Measurements from ENCODE around the gene POU4F1.
"Not testable (repeated sequence)": the region's sequence is repeated elsewhere in the genome, so short reads cannot be mapped to it uniquely, and the experiment has no call there.

The POU4F1 gene, protein sequence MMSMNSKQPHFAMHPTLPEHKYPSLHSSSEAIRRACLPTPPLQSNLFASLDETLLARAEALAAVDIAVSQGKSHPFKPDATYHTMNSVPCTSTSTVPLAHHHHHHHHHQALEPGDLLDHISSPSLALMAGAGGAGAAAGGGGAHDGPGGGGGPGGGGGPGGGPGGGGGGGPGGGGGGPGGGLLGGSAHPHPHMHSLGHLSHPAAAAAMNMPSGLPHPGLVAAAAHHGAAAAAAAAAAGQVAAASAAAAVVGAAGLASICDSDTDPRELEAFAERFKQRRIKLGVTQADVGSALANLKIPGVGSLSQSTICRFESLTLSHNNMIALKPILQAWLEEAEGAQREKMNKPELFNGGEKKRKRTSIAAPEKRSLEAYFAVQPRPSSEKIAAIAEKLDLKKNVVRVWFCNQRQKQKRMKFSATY

DNA sequence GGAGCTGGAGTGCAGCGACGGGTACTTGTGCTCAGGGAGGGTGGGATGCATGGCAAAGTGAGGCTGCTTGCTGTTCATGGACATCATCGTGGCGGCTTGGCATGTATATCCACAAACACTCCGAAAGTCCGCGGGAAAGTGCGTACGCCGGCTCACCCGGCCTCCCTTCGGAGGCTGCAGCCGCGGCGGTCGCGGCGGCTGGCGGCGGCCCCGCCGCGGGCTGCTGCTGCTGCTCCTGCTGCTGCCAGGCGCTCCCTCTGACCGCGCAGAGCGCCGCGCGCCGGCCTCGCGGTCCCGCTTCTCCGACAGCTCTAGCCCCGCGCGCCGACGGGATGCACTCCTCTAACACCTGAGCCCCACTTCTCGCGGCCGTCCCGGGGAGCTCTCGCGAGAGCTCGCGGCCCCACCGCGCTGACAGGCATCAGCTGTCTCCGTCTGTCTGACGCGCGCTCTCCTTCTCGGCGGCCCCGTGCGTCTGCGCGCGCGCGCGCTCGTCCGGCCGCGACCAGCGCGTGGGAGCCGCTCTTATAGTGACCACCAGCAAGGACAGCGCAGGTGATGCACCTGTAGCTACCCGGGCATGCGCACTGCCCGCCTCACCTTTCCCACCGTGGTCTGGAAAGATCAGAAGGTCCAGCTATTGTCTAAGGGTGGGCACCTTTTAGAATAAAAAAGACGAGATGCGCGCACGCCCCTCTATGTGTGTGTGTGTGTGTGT, at the start of gene POU4F1:
POU4F1 (minus strand) TSS at position 313 of the 718 bp plus-strand sequence; CDS start at position 87, 226 bp downstream.
- DNase-seq: peak; percentile 65

DNA sequence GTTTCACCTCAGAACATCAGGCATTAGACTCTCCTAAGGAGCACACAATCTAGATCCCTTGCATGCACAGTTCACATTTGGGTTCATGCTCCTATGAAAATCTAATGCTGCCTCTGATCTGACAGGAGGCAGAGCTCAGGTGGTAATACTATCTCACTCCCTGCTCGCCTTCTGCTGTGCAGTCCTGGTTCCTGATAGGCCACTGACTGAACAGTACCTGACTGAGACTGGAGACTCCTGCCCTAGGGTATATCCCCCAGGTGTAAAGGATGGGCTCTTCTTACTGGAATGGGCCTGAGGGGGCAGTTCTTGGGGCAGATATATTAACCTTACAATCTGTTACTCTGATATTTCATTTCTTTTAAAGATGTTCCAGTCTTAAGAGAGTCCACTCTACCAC, 49.3 kb upstream of the POU4F1 start:
- DNase-seq: no peak

DNA sequence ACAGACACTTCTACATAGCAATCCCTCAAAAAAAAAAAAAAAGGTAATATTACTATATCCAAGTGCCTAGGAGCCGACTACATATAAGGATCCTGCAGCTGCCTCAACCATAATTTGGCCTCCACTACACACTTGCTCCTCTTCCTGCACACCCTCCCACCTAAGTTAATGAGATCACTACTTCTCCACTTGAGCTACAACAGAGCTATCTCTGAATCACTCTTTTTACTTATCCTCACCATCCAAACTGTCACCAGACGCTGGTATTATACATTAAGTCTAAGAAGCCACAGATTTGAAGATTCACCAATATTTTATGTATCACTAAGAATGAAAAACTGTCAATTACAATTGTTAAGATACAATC, 47.3 kb upstream of the POU4F1 start:
- no peak for DNase-seq

DNA sequence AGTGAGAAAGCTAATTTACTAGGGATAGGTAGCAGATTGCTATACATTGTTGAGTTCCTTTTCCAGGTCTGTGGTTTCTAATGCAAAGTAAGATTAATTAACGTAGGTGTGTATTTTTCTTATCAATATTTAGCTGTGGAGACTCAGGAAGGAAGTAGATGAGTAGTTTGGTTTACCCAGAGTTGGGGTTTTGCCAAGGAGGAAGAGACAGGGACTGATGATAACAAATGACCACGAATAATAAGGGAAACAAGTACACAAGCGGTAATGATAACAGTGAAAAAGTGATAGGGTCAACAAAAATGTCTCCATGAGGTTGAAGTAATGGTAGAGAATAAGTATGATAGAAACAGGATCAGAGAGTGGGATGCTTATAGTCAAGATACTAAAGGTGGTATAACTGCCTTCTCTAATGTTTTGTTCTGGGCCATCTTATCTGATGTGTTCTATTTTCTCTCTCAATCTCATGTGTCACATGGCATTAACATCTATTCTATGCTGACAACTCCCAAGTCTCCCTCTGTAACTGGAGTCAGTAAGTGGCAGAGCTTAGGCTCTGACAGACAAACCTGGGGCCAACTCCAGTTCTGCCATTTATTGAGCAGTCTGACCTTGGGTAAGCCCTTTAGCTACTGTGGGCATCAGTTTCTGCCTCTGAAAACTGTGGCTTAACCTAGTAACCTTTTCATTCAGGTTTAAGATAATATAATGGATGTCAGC, 46.8 kb upstream of the POU4F1 start:
- DNase-seq: no peak

DNA sequence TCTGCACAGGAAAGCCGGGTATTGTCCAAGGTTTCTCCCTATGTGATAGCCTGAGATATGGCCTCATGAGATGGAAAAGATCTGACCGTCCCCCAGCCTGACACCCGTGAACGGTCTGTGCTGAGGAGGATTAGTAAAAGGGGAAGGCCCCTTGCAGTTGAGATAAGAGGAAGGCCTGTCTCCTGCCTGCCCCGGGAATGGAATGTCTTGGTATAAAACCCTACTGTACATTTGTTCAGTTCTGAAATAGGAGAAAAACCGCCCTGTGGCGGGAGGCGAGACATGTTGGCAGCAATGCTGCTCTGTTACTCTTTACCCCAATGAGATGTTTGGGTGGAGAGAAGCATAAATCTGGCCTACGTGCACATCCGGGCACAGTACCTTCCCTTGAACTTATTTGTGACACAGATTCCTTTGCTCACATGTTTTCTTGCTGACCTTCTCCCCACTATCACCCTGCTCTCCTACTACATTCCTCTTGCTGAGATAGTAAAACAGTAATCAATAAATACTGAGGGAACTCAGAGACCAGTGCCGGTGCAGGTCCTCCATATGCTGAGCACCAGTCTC, 43.8 kb upstream of the POU4F1 start:
- DNase-seq: not testable (repeated sequence)

DNA sequence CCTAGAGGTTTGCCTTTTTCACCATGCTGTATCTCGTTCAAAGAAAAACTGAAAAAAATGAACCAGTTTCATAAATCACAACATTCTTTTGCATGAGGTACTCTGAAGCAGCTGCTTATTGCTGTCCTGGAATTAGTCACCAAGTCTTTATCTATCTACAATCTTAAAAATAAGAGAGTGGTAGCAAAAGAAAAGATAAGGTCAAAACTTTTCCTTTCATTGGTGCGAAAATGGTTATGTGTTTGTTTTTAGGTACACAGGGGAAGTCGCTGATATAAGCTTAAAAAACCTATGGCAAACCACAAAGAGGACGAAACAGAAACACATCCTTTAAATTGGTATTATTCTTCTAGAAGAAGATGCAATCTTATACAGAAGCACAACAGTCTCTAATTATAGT, 34.9 kb upstream of the POU4F1 start:
- no peak for DNase-seq

DNA sequence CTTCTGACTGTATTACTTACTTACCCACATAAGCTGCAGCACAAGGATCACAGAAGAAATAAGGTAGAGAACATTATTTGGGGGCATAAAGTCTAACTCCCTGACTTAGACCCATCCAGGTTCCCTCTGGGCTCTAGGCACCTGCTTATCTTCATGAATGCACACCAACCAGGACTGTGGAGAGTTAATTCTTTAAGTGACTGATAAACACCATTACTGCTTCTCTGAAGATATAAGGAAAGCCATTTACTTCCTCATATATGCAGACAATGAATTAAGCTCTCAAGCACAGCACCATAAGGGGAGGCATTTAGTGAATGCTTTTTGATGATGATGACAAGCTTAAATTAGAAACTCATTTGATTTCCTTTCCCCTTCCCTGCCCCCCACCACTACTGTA, 33.1 kb upstream of the POU4F1 start:
- no peak for DNase-seq

DNA sequence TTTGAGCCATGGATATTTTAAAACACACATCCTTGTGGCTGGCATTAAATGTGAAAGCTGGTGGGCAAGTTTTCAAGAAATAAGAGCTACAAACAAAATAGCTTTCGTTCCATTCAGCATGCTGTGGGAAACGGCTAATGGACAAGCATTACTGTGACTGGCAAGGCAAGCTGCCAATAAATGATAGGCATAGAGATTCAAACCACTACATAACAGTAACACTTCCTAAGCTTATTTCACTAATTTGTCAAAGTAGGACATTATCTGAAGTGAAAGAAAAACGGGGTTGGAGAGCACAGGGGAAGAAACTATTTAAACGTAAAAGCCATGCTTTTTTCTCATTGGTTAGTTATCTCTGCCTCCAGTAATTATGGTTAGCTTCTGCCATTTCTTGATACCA, 29.6 kb upstream of the POU4F1 start:
- no peak for DNase-seq

DNA sequence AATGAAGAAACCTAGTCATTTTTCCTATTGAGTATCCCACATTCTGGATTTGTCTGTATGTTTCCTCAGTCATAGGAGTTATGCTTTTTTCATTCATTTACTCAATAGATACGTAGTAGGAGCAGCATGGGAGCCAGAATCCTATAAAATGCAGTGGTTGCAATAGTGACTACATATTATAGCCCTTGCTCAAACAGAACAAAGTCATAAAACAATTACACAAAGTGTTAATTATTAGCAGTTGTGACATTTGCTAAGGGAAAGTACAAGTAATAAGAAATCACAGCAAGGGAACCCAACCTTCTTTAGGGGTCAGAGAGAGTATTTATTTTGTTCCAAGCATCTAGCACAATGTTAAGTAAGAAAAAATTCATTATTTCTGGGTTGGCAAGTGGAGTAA, 27.7 kb upstream of the POU4F1 start:
- DNase-seq: no peak

DNA sequence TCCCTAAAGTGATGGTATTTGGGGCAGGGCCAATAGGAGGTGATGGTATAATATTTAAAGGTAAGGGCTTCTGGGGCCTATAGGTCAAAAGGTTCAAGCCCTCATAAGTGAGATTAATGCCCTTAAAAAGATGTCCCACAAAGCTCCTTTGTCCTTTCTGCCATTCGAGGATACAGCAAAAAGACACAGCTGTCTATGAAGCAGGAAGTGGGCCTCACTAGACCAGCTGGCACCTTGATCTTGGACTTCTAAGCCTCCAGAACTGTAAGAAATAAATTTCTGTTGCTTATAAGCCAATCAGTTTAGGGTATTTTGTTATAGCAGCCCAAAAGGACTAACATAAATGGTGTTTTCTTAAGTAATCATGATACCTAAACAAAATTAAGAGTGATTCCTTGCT, 27.2 kb upstream of the POU4F1 start:
- DNase-seq: no peak

DNA sequence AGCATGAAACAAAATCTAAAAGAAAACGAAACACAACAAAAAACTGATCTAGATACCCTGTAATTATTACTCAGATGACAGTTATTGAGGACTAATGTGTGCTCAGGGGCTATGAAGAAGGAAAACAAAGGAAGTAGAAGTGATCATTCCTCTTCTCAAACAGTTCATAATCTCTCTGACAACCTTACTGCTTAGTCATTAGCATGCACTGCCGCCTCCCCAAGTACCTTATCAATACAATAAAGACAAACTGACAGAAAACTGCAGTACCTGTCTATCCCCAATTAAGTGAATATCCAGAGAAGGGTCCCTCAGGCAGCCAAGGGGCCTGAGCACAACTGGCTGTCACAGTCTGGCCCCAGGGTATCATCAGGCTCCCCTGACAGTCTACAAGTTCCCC, 22.0 kb upstream of the POU4F1 start:
- no peak for DNase-seq

DNA sequence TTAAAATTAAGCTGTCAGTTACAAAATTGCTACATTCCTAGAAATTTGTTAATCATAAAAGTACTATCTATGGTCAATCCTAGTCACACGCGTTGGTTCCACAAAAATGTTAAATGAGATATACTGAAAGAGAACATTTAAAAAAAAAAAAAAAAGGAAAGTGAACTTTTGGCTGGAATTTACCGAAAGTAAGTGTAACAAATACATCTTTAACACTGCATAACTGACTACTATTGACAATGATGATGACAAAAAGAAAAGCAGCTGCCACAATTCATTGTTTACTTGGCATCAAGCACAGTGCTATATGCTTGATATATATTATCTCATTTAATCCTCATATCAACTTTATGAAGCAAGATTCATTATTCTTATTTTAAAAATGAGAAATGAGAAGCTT, 19.8 kb upstream of the POU4F1 start:
- DNase-seq: no peak

DNA sequence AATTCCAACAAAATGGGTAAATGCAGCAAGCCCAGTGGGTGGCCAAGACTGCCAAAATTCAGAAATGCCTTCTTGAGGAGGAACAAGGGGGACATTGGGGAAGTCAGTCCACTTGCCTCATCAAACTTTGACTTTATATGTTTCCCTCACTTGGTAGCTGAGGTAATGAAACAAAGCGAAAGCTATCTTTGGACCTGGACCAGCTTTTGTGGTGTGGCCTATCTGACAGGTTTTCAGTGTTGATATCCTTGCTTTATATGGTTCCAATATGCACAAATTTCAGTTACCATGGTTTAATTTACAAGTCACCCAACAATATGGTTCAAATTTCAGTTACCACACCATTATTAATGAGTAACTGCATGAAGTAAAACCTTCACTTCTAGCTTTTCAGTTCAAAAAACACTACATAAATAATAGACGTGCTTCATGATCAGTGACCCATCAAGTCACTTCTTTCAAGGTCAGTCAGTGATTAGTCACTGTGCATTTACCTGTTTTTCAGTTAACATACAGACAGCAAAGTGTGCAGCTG, 17.7 kb upstream of the POU4F1 start:
- no peak for DNase-seq

DNA sequence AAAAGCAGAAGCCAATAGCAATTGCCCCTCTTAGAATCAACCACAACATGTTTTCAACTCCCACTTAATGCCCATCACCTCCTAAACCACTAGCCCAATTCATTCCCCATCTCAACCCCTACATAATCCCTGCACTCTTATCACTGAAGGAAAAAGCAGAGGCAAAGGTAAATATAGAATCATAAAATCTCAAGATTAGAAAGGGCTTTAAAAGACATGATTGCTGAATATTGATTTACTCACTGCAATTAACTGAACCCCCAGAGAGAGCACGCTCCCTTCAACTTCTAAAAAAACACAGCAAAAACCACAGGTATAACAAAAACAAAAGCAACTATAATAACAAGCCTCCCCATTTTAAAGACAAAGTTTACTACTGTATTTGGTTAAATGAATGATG, 15.1 kb upstream of the POU4F1 start:
- DNase-seq: no peak

DNA sequence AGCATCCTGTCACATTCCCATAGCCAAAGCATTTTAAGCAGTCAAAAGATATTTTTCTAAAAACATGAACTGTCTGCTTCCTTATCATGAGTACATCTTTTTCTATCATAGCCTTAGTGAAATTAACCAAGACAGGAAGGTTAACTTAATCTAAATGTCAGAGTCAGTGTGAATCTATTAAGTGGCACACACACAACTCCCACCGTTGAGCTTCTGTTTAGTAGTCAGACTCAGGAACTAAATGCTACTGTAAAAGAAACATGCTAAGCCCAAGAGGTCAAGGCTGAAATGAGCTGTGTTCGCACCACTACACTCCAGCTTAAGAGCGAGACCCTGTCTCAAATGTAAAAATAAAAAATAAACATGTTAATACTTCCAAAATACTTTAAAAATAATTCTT, 7.7 kb upstream of the POU4F1 start:
- no peak for DNase-seq

DNA sequence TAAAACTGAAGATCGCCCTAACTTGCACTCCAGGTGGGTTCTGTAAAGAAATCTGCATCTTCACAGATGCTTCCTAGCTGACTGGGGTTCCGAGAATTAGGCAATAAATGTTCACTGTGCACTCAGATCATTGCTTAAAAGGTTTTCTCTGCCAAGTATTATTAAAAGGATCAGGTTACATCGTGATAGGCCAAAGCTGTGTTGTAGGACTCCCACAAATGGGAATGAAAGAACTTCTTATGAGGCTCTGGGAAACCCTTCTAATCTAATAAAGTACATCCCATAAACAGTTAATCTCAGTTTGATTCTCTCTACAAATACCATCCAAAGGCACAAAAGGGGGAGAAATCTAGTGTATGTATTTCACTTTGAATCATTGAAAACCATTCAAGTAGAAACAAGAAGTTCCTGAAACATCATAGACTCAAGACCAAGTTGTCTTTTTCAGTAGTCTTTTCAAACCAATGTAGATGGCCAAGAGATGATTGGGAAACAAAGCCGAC, 7.1 kb upstream of the POU4F1 start:
- no peak for DNase-seq

DNA sequence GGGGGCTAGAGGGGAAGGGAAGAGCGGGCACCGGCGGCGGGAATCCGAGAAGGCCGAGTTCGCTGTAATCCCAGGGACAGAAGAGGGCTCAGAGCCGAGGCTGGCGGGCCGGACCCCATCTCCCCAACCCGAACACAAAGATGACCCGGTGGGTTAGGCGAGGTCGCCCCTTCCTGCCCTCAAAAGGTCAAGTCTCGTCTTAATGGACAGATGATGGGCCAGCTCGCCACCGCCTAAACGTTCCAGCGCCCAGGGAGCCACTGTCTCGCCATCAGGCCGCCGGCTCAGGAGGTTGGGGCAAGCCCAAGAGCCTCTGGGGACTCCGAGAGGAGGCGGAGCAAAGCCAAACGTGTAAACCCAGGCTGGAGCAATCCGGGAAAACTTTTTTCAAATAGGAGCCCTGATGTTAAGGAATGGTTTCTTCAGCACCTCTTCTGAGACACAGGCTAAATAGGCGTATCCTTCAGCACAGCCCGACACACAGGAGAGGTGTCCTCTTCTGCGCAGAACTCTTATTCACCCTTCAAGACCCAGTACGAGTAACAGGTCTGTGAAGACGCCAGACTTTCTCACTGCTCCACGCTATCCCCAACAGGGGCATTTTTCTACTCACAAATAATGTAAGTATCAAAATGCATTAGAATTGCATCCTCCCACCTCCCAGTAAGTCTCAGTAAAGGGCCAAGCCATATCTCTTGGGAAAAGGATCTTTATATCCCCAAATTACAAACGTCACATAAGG, 6.3 kb upstream of the POU4F1 start:
- DNase-seq: no peak

DNA sequence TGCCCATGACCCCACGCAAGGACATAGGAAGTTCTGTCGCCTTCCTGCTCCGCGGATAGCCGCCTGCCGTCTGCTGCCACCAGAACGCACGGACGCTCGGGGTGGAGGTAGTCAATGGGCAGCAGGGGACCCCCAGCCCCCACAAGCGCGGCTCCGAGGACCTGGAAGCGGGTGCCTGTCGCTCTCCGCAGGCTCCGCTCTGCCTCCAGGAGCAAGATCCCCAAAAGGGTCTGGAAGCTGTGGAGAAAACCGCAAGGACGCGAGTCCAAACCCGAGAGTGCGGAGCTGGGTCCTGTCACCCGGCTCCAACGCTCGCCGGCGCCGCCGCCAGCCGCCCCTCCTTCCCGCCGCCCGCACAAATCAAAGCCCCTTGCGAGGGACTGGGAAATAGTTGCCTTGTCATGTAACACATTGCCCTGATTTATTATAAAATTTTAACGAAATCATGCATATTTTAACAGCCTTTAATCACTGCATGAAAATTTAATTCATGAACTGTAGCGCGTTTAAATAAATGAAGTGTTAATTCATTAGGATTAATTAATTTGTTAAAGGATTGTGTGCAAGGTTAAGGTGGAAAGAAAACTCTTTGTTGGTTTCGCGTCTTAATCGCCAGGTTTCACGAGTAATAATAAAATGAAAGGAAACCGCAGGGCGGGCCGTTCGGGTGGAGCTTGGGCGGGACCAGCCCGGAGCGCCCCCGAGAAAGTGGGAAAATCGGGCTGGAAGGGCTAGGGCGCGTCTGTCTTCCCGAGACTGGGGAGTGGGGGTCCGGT, 5.5 kb upstream of the POU4F1 start:
- DNase-seq: no peak

DNA sequence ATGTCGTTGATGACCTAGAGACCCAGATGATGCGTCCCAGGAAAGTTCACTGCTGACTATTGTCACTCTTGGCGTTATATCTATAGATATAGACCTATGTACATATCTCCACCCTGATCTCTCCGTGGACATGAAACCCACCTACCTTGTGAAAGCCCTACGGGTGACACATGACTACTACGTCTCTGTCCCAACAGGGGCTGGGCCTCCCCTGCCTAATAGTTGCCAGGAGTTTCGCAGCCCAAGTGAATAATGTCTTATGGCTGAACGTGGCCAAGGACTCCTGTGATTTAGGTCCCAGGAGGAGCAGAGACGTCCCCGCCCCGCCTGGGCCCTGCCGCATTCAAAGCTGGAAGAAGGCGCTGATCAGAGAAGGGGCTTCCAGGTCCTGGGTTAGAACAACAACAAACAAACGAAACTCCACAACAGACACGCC, 4.9 kb upstream of the POU4F1 start:
- no peak for DNase-seq

DNA sequence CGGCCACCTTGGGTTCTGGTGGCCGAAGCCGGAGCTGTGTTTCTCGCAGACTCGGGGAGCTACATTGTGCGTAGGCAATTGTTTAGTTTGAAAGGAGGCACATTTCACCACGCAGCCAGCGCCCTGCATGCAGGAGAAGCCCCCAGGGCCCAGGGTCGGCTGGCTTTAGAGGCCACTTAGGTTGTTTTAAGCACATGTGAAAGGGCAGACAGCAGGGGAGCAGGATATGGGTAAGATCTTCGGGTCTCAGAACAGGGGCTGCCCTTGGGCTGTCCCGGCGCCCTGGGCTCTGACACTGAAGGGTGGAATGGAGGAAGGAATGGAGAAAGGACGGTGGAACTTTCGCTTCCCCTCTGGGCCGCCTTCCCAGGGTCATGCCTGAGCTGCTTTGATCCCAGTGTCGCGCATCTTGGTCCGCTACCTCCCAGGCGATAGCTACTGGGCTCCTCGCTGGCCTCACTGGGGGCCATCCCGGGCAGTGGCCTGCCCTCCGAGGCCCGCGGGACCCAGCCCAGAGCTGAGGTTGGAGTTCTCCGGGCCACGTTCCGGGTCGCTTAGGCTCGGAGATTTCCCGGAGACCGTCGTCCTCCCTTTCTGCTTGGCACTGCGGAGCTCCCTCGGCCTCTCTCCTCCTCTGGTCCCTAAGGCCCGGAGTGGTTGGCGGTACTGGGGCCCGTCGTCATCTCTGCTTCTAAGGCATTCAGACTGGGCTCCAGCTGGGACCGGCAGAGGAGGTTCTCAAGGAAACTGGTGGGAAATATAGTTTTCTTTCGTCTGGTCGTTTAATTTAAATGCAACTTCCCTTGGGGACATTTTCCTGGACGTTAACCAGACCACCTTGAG, 4.3 kb upstream of the POU4F1 start:
- DNase-seq: no peak
